ENCODE data around the gene ZNF787.

ZNF787 gene

DNA sequence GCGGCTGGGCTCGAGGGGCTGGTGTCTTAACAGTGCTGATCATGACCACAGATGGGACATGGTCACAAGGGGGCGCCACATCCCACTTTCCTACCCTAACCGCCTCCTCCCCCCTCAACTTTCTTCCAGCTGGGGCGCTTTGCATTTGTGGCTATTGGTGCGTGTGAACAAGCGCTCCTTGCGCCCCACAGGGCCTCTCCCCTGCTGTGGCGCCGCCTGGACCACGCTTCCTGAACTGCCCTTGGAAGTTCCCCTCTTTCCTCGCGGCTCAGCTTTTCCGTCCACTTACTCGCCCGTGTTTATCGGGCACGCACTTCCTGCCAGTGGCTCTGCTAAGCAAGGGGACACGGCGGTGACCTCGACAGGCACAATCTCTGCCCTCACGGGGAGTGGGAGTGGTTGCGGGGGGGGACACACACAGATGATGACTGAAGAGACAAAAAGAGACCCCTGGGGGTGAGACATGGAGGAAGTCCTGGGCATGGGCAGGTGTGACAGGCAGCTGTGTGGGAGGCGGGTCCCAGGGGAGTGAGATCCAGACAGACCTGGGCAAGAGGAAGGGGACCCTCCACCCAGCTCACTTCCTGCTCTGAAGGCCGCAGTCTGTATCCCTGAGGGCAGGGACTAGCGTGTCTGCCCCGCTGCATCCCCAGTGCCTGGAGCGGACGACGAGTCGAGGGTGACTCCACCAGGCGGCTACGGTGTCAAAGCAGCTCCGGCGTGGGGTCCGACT, 40.3 kb downstream of the ZNF787 start:
- peak overlapping the region; percentile 61 for H3K4me3 ChIP-seq (ENCODE audit: low read length)
- peak; percentile 82 for DNase-seq (ENCODE audit: low read depth)
- TF ChIP-seq, protein P1, sequence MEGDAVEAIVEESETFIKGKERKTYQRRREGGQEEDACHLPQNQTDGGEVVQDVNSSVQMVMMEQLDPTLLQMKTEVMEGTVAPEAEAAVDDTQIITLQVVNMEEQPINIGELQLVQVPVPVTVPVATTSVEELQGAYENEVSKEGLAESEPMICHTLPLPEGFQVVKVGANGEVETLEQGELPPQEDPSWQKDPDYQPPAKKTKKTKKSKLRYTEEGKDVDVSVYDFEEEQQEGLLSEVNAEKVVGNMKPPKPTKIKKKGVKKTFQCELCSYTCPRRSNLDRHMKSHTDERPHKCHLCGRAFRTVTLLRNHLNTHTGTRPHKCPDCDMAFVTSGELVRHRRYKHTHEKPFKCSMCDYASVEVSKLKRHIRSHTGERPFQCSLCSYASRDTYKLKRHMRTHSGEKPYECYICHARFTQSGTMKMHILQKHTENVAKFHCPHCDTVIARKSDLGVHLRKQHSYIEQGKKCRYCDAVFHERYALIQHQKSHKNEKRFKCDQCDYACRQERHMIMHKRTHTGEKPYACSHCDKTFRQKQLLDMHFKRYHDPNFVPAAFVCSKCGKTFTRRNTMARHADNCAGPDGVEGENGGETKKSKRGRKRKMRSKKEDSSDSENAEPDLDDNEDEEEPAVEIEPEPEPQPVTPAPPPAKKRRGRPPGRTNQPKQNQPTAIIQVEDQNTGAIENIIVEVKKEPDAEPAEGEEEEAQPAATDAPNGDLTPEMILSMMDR (conservative IDR thresholded peaks at IDR 0.05; ENCODE audit: low read length) = peak; percentile 65

DNA sequence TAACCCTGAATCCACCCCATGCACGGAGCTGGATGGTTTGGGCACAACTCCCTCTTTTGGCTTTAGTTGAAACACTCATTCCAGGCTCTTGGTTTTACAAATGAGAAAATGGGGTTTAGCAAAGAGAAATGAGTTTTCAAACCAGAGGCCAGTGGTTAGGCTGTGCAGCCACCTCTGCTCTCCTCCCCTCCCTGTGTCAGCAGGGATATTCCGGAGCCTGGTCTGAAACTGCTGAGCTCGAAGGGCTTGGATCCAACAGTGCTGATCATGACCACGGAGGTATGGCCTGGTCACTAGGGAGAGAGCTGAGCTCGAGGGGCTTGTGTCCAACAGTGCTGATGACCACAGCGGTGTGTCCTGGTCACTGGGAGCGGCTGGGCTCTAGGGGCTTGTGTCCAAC, 41.5 kb downstream of the ZNF787 start:
- DNase-seq (ENCODE audit: low read depth) = no peak
- TF ChIP-seq, protein P1 (conservative IDR thresholded peaks at IDR 0.05; ENCODE audit: low read length) = no peak
- no peak overlapping the region for H3K4me3 ChIP-seq (ENCODE audit: low read length)

GRCh38 chr19:56076498-56076897, 44.6 kb downstream of the ZNF787 start:
- no peak overlapping the region for H3K4me3 ChIP-seq (ENCODE audit: low read length)
- DNase-seq (ENCODE audit: low read depth) = peak; percentile 45
- TF ChIP-seq, protein P1 (conservative IDR thresholded peaks at IDR 0.05; ENCODE audit: low read length) = peak; percentile 96

DNA sequence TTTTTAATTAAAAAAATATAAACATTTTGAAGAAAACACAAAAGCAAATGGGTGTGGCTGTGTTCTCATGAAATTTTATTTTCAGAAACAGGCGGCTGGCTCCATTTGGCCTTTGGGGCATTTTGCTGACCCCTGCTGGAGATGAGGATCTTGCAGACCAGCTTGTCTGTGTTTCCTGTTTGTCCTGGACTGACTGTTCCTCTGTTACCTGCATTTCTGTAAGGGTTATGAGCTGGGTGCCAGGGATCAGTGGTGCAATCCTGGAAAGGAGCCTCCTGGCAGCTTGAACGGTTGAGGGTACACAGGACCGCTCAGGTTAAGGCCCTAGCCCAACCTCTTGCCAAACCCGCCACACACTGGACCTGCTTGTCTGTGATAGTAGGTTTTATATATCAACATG, 49.9 kb downstream of the ZNF787 start:
- H3K4me3 ChIP-seq (ENCODE audit: low read length) = no peak overlapping the region
- TF ChIP-seq, protein P1 (conservative IDR thresholded peaks at IDR 0.05; ENCODE audit: low read length) = peak; percentile 40
- DNase-seq (ENCODE audit: low read depth) = no peak

DNA sequence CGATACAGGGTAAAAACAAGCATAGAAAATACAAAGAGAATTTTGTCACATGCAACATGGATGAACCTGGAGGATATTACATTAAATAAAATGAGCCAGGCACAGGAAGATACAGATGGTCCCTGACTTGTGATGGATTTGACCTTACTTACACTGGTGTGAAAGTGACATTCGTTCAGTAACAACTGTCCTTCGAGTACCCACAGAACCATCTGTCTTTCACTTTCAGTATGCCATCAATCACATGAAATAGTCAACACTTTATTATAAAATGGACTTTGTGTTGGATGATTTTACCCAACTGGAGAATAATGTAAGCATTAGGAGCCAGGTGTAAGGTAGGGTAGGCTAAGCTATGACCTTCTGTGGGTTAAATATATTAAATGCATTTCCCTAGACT, 51.5 kb downstream of the ZNF787 start:
- TF ChIP-seq, protein P1 (conservative IDR thresholded peaks at IDR 0.05; ENCODE audit: low read length) = no peak
- no peak overlapping the region for H3K4me3 ChIP-seq (ENCODE audit: low read length)
- no peak for DNase-seq (ENCODE audit: low read depth)

DNA sequence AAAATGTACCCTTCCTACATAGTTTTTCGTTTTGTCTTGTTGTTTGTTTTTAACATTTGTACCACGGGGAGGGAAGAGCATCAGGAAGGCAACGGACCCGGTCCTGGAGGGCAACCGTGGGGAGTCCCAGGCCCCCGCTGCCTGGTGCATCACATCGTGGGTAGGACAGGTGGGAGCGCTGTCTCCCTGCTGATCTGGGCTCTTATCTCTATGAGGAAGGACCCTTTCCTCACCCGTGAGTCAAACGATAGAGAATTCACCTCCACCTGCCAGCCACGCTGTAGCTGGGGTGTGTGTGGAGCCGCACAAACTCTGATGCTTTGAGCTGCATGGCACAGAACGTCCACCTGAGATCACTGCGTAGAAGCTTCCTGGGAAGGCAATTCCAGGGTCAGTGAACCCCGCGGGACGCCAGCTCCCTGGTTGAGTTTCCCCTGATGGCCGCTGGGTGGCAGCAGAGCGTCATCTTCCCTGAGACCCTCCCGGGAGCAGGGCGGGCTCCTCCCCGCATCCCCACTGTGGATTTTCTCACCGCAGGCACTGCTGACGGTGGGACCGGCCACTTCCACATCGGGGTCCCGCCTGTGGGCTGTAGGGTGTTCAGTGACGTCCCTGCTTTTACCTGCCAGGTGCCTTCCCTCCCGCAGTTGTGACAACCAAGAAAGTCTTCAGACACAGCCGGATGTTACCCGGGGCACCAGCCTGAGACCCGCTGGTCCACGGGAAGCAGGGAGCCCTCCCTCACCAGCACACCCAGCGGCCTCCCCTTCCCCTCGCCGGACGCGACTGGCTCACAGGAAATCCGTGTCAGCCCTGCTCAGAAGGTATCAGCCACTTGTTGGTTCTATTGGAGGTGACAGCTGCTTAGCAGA, 54.7 kb downstream of the ZNF787 start:
- TF ChIP-seq, protein P1 (conservative IDR thresholded peaks at IDR 0.05; ENCODE audit: low read length) = peak; percentile 80
- no peak overlapping the region for H3K4me3 ChIP-seq (ENCODE audit: low read length)
- peak; percentile 22 for DNase-seq (ENCODE audit: low read depth)

Measured in AG10803 (cell line).